Activated T-cell treated with anti-CD3 and anti-CD28 coated beads, Interleukin-2, amount 50 U/mL, for 48 hours (primary cell): ENCODE results near the gene CREM.

Experiments used
- DNase-seq, 2 experiments: peaks; one replicate each; pipeline ENCODE4 v3.0.0-alpha.2; 2020

Gene CREM

GRCh38 chr10:35223016-35223415 is 96.4 kb downstream of the CREM start:
- no peak for DNase-seq

- DNase-seq: no peak
These were observed 97.5 kb downstream of the CREM start for GRCh38 chr10:35224045-35224740.

- no peak for DNase-seq
These were observed 98.6 kb downstream of the CREM start for GRCh38 chr10:35225204-35225603.

- no peak for DNase-seq
These were observed 99.9 kb downstream of the CREM start for GRCh38 chr10:35226507-35226906.

GRCh38 chr10:35228058-35228457 is 101.4 kb downstream of the CREM start:
- DNase-seq: no peak

GRCh38 chr10:35231646-35232045 is 105.0 kb downstream of the CREM start:
- DNase-seq: no peak

- no peak for DNase-seq
These were observed 105.9 kb downstream of the CREM start for GRCh38 chr10:35232527-35232926.

GRCh38 chr10:35234073-35234472 is 107.4 kb downstream of the CREM start:
- DNase-seq: no peak

GRCh38 chr10:35236739-35237138 is 110.1 kb downstream of the CREM start:
- DNase-seq: no peak

- DNase-seq: no peak
These were observed 111.3 kb downstream of the CREM start for GRCh38 chr10:35237766-35238512.

GRCh38 chr10:35244549-35244948 is 117.9 kb downstream of the CREM start:
- no peak for DNase-seq

GRCh38 chr10:35246770-35247343 is 120.2 kb downstream of the CREM start:
- DNase-seq: no peak

- DNase-seq: no peak
These were observed 124.9 kb downstream of the CREM start for GRCh38 chr10:35251373-35252100.

- no peak for DNase-seq
These were observed 130.7 kb downstream of the CREM start for GRCh38 chr10:35257057-35257983.

- peak in 1 of 2 experiments; percentile 20 for DNase-seq
These were observed 133.2 kb downstream of the CREM start for GRCh38 chr10:35259769-35260397.

GRCh38 chr10:35262436-35262835 is 135.8 kb downstream of the CREM start:
- DNase-seq: no peak
